ENCODE measurements around the gene CCDC33.

The CCDC33 gene

GRCh38 chr15:74214324-74215021 lies 21.7 kb upstream of the CCDC33 start:
- H3K9me3 Mint-ChIP-seq, result no peaks in the 10 kb centered on the region
- H3K27ac Mint-ChIP-seq, result no peak overlapping the region
- peaks cover 3% of the 10 kb centered on the region for H3K27me3 Mint-ChIP-seq (ENCODE audit: low read depth)
- no peaks in the 10 kb centered on the region for H3K4me1 Mint-ChIP-seq (ENCODE audit: low read depth)
- H3K4me3 Mint-ChIP-seq, result no peak overlapping the region
- no peak for DNase-seq (ENCODE audit: low spot score)
- H3K36me3 Mint-ChIP-seq (ENCODE audit: low read depth), result no peaks in the 10 kb centered on the region

- DNase-seq (ENCODE audit: low spot score), result no peak
- Mint-ChIP-seq H3K27me3 (ENCODE audit: low read depth) (peaks cover 10% of the 10 kb centered on the region), H3K27ac (no peak overlapping the region), H3K36me3 (ENCODE audit: low read depth) (no peaks in the 10 kb centered on the region), H3K9me3 (no peaks in the 10 kb centered on the region), H3K4me1 (ENCODE audit: low read depth) (no peaks in the 10 kb centered on the region), H3K4me3 (no peak overlapping the region)
These were observed 20.2 kb upstream of the CCDC33 start for GRCh38 chr15:74215958-74216357.

DNA sequence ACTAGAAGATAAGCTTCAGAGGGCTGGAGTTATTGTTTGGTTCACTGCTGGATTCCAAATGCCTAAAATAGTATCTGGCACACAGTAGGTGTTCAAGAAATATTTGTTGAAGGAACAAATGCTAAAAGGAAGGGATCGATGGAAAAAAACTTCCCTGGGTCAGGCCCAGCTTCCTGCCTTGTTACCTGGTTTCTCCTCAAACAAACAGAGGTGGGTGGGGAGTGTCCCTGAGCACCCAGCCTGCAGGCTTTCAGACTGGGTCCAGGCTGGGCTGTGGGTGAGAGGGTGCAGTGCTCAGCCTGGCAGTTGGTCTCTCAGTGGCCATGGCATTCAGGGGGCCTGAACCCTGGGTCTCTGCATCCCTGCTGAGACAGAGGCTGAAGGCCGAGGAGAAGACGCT lies 19.2 kb upstream of the CCDC33 start:
- Mint-ChIP-seq H3K9me3 (no peaks in the 10 kb centered on the region), H3K4me1 (ENCODE audit: low read depth) (no peaks in the 10 kb centered on the region), H3K4me3 (no peak overlapping the region), H3K27ac (no peak overlapping the region), H3K27me3 (ENCODE audit: low read depth) (peaks cover 11% of the 10 kb centered on the region), H3K36me3 (ENCODE audit: low read depth) (no peaks in the 10 kb centered on the region)
- no peak for DNase-seq (ENCODE audit: low spot score)

DNA sequence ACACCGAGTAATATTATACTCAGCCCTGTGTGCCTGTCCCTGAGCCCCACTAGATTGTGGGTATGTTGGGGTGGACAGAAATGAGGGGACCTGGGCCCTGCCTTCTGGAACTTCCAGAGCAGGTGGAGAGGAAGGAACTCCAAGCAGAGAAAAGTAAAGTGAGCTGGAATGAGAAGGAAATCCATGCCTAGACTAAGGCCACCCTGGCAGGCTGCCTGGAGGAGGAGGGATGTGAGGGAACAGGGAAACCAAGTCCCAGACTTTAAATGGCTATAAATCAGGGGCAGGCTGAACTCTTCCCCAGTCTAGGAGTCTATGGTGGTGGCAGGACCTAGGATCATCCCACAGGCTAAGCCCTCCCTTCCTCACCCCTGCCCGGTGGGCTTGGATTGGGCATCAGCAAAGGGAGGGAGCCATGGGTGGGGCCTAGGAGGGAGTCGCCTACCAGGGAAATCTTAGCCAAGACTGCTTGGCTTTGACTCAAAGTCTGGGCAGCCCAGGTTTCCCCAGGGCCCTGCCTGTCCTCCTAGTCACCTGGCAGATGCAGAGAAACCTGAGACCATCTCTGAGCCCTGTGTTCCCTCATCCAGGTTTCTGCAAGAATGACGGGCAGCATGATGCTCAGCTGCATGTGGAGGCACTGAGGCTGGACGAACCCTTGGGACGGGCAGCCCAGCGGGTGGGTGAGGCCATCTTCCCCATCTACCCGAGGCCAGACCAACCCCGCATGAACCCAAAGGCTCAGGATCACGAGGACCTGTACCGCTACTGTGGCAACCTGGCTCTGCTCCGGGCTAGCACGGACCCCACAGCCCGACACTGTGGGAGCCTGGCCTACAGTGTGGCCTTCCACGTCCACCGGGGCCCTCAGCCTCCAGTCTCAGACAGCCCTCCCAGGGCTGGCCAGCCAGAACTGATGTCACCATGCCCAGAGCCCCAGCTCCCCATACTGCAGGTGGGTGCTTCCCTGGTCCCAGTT lies 17.9 kb upstream of the CCDC33 start:
- Mint-ChIP-seq H3K4me3 (no peak overlapping the region), H3K27ac (no peak overlapping the region), H3K36me3 (ENCODE audit: low read depth) (no peaks in the 10 kb centered on the region), H3K4me1 (ENCODE audit: low read depth) (no peaks in the 10 kb centered on the region), H3K9me3 (no peaks in the 10 kb centered on the region), H3K27me3 (ENCODE audit: low read depth) (peaks cover 18% of the 10 kb centered on the region)
- DNase-seq (ENCODE audit: low spot score), result no peak

DNA sequence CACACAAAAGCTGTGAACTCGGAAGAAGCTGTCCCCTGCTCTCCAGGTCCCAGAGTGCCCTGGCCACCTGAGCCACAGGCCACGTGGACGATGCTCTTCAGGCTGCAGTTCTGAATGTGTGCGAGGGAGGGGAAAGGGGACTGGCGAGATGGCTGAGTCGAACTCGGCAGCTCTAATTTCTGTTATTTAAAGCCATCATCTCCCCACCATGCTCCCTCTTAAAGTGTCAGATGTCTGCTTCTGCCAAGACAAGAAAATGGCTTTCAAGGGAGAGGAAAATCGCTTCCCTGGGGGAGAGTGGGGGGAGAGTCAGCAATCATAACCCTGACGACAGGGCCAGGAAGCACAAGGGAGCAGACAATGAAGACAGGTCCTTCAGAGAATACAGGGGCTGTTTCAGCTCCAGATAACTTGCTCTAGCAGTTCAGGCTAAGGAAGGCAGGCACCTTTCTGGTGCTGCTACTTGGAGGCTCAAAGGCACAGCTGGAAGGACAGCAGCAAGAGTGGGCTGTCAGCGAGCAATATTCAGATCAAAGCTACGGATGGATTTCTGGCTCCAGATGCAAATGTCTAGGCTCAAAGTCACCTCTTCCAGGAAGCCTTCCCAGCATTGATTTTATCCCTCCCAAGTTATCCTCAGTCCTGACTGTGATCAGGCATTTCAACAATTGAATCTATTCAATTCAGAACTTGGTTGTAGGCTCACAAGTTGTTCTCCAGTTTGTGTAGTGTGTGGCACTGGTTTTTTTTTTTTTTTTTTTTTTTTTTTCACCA lies 15.5 kb upstream of the CCDC33 start:
- H3K4me1 Mint-ChIP-seq (ENCODE audit: low read depth), result no peaks in the 10 kb centered on the region
- no peaks in the 10 kb centered on the region for H3K36me3 Mint-ChIP-seq (ENCODE audit: low read depth)
- H3K4me3 Mint-ChIP-seq, result no peak overlapping the region
- no peak for DNase-seq (ENCODE audit: low spot score)
- H3K9me3 Mint-ChIP-seq, result no peaks in the 10 kb centered on the region
- no peak overlapping the region for H3K27ac Mint-ChIP-seq
- peaks cover 35% of the 10 kb centered on the region for H3K27me3 Mint-ChIP-seq (ENCODE audit: low read depth)

DNA sequence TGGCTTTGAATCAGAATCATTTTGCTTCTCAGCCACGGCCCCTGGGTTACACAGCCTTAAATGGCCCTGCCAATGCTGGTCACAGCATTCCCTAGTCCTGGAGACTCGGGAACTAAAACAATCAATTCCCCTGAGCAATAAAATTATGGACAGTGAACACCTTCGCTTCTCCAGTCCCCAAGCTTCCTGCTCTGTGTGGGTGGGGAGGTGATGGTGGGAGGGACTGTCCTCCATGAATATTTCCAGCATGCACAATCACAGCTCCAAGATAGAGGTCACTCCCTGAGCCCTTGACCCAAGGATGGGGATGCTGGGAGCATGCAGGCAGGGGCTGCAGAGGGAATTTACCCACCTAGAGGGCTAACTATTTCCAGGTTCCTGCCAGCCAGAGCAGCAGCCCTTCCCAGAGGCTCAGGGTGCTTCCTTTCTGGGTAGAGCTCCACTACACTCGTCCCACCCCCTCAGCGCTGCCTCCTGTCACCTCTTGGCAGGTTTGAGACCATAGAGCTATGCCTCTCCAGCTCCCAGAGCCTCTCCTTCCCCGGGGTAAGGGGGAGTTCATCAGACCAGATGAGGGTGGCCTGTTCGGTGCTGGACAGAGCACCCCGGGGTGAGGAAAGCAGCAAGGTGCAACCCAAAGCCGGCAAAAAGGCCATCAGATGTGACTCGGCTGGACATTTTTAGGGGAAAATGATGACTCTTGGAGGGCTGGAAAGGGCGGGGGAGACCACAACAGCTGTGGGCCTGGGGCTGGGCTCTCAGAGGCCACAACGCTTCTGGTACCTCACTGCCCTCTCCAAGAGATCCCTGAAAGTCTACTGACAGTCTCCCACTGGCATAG lies 14.5 kb upstream of the CCDC33 start:
- no peak for DNase-seq (ENCODE audit: low spot score)
- H3K36me3 Mint-ChIP-seq (ENCODE audit: low read depth), result no peaks in the 10 kb centered on the region
- no peak overlapping the region for H3K27ac Mint-ChIP-seq
- H3K4me1 Mint-ChIP-seq (ENCODE audit: low read depth), result no peaks in the 10 kb centered on the region
- H3K27me3 Mint-ChIP-seq (ENCODE audit: low read depth), result peaks cover 35% of the 10 kb centered on the region
- H3K9me3 Mint-ChIP-seq, result no peaks in the 10 kb centered on the region
- H3K4me3 Mint-ChIP-seq, result no peak overlapping the region

- H3K9me3 Mint-ChIP-seq, result no peaks in the 10 kb centered on the region
- no peak for DNase-seq (ENCODE audit: low spot score)
- no peaks in the 10 kb centered on the region for H3K36me3 Mint-ChIP-seq (ENCODE audit: low read depth)
- no peaks in the 10 kb centered on the region for H3K4me1 Mint-ChIP-seq (ENCODE audit: low read depth)
- no peak overlapping the region for H3K27ac Mint-ChIP-seq
- no peak overlapping the region for H3K4me3 Mint-ChIP-seq
- peaks cover 35% of the 10 kb centered on the region for H3K27me3 Mint-ChIP-seq (ENCODE audit: low read depth)
These were observed 13.6 kb upstream of the CCDC33 start for GRCh38 chr15:74222240-74223119.

GRCh38 chr15:74225928-74226327 lies 10.2 kb upstream of the CCDC33 start:
- H3K4me1 Mint-ChIP-seq (ENCODE audit: low read depth), result no peaks in the 10 kb centered on the region
- H3K36me3 Mint-ChIP-seq (ENCODE audit: low read depth), result no peaks in the 10 kb centered on the region
- no peak overlapping the region for H3K27ac Mint-ChIP-seq
- peaks cover 28% of the 10 kb centered on the region for H3K27me3 Mint-ChIP-seq (ENCODE audit: low read depth)
- H3K9me3 Mint-ChIP-seq, result no peaks in the 10 kb centered on the region
- DNase-seq (ENCODE audit: low spot score), result no peak
- no peak overlapping the region for H3K4me3 Mint-ChIP-seq

DNA sequence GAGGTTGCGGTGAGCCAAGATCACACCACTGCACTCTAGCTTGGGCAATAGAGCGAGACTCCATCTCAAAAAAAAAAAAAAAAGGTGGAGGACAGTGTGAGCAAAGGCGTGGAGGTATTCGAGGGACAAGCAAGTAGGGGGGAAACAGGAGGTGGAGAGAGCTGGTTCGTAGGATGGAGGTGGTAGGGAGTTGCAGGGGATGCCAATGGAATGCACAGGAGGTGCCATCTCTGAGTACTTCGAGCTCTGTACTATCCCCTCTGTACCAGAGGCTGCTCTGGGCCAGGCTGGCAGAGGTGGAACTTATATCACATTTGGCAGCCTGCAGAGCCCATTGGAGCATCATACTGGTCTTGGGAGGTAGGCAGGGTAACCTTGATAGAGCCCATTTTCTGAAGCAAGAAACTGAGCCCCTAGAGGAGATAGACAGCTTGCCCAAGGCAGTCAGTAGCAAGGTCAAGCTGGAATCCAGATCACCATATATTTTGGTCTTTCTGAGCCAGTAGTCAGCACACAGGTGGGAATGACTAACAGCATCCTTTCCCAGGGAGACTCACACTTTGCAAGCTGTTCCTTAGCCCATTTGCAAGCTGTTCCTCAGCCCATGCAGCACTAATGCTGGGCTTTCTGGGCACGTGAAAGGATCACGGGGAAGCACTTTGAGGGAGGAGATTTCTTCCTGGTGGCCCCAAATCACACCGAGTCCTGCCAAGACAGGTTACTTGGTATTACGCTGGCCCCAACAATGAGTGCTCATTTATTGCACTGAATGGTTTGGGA lies 9.2 kb upstream of the CCDC33 start:
- Mint-ChIP-seq H3K4me3 (no peak overlapping the region), H3K9me3 (no peaks in the 10 kb centered on the region), H3K36me3 (ENCODE audit: low read depth) (no peaks in the 10 kb centered on the region), H3K27me3 (ENCODE audit: low read depth) (peaks cover 24% of the 10 kb centered on the region), H3K4me1 (ENCODE audit: low read depth) (no peaks in the 10 kb centered on the region), H3K27ac (no peak overlapping the region)
- DNase-seq (ENCODE audit: low spot score), result no peak

DNA sequence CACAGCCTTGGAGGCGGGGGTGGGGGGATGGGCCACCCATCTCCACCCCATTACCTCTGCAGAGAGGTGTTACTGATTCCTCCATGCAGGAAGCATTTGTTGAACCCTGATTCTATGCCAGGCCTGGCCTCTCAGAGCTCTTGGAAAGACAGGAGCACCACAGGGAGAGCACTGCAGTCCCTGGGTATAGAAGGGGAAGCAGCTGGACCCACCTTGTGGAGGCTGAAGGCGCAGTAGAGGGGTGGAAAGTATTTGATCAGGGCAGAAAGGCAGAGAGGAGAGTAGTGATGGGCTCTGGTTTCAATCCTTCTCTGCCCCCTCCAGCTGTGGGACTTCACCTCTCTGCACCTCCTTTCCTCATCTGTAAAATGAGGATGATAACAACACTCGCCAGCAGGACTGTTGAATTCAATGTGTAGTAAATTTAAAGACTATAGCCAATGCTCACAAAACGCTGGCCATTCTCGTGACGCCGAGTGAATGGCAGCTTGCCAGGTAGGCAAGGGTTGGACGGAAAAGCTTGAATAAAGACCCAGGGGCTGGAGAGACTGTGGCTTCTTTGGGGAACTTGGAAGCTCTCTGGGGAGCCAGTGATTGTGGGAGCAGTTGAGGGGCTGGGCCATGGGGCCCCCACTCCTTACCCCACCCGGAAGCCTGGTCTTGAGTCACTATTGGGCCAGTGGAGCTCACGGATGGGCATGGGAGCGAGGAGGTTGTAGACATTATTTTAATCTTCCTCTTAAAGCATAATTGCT lies 8.0 kb upstream of the CCDC33 start:
- H3K27ac Mint-ChIP-seq, result no peak overlapping the region
- H3K4me1 Mint-ChIP-seq (ENCODE audit: low read depth), result no peaks in the 10 kb centered on the region
- no peak overlapping the region for H3K4me3 Mint-ChIP-seq
- peaks cover 18% of the 10 kb centered on the region for H3K27me3 Mint-ChIP-seq (ENCODE audit: low read depth)
- H3K36me3 Mint-ChIP-seq (ENCODE audit: low read depth), result no peaks in the 10 kb centered on the region
- H3K9me3 Mint-ChIP-seq, result no peaks in the 10 kb centered on the region
- DNase-seq (ENCODE audit: low spot score), result no peak

DNA sequence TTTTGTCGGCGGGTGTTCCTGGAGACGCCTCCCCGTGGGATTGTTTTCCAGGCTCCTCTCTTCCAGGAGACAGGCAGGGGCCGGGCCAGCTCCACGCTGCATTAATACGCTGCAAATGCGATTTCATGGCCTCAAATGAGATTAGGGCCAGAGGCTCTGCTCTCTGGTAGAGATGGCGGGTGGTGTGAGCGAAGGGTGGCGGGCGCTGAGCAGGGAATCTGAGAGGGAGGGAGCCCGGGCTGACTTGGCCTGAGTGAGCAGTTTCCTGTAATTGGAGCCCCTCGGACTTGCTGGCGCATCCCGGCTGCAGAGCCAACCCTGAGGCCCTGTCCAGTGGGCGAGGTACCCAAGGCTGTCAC lies 7.4 kb upstream of the CCDC33 start:
- H3K9me3 Mint-ChIP-seq, result no peaks in the 10 kb centered on the region
- H3K27me3 Mint-ChIP-seq (ENCODE audit: low read depth), result peaks cover 12% of the 10 kb centered on the region

GRCh38 chr15:74229686-74230085 lies 6.4 kb upstream of the CCDC33 start:
- no peak overlapping the region for H3K27ac Mint-ChIP-seq
- H3K36me3 Mint-ChIP-seq (ENCODE audit: low read depth), result no peaks in the 10 kb centered on the region
- no peaks in the 10 kb centered on the region for H3K4me1 Mint-ChIP-seq (ENCODE audit: low read depth)
- no peak overlapping the region for H3K4me3 Mint-ChIP-seq
- DNase-seq (ENCODE audit: low spot score), result no peak
- peaks cover 5% of the 10 kb centered on the region for H3K27me3 Mint-ChIP-seq (ENCODE audit: low read depth)
- H3K9me3 Mint-ChIP-seq, result no peaks in the 10 kb centered on the region

More for the DNA sequence above, 7.4 kb upstream of the CCDC33 start:
- H3K4me3 Mint-ChIP-seq, result no peak overlapping the region
- no peak overlapping the region for H3K27ac Mint-ChIP-seq
- no peak for DNase-seq (ENCODE audit: low spot score)
- H3K4me1 Mint-ChIP-seq (ENCODE audit: low read depth), result no peaks in the 10 kb centered on the region
- H3K36me3 Mint-ChIP-seq (ENCODE audit: low read depth), result no peaks in the 10 kb centered on the region

All from T-helper 2 cell treated with Interferon-gamma antibody and Interleukin-4, amounts not matched to agents 5 μg/mL and 100 μg/mL, for 36 hours (primary cell).